ENCODE data around the gene REXO1.

Gene REXO1

DNA sequence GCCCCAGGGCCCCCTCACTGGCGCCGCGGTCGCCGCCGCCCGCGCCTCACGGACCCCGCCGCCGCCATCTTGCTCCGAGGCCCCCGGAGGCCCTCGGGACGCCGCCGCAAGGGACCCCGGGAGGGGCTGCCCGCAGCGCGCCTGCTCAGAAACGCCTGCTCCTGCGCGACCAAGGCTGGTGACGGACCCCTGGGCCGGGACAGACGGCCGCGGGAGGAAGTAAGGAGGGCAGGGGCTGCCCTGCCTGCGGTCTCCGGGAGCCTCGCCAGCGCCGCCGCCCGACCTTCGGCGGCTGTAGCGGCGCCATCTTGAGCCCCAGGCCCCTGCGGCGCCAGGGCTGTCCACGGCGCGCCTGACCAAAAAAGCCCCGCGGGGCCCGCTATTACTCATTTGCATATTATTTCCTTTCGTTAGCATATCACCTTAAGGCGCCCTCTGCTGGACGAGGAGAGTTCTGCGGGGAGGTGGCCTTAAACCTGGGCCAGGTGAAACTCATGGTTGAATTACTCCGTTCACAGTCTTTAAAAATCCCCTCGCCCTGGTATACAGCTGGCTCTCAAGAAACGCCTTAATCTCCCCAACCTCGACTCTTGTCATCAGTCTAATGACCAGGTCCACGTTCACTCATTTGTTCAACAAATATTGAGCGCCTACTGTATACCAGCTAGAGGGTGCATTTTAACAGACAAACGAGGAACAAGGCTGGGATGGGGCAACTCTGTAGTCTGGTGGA, at the start of gene REXO1:
TSS of gene REXO1 (minus strand) at position 85 of the 733 bp plus-strand sequence. CDS start 125 bp downstream, outside the sequence.
- peaks cover 0 to 20% of the 10 kb centered on the region in 2 experiments; a peak in 1 of 3 replicates for H3K36me3 ChIP-seq (ENCODE audit: control insufficient read depth in 2 of 2, insufficient read depth in 1 of 2, low read length in 2 of 2)
- H3K4me3 ChIP-seq (ENCODE audit: low read depth, low read length): peak within 1 kb of the TSS; percentile 96
- H3K27ac ChIP-seq (ENCODE audit: extremely low read depth, low read depth, low read length): peak within 1 kb of the TSS; percentile 100
- no peaks in the 10 kb centered on the region for H3K9me3 ChIP-seq (ENCODE audit: control insufficient read depth, insufficient read depth, low read depth, low read length)
- ChIA-PET CTCF (interaction anchor here (0.6 to 1.8 kb wide), 9 partner anchors 9 to 196 kb away, joined by 3 to 19 read pairs (median 4); partner anchors contain the start of gene TCF3), POLR2A (interaction anchor here (0.7 kb wide), 1 partner anchor 9 kb away, joined by 4 read pairs; no protein-coding TSS in a partner anchor)
- H3K4me1 ChIP-seq (ENCODE audit: control insufficient read depth, insufficient read depth, low read length): peaks cover 2% of the 10 kb centered on the region; the same call in 1 of the 2 replicates
- TF ChIP-seq, protein P1, sequence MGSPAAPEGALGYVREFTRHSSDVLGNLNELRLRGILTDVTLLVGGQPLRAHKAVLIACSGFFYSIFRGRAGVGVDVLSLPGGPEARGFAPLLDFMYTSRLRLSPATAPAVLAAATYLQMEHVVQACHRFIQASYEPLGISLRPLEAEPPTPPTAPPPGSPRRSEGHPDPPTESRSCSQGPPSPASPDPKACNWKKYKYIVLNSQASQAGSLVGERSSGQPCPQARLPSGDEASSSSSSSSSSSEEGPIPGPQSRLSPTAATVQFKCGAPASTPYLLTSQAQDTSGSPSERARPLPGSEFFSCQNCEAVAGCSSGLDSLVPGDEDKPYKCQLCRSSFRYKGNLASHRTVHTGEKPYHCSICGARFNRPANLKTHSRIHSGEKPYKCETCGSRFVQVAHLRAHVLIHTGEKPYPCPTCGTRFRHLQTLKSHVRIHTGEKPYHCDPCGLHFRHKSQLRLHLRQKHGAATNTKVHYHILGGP (tag by site-specific recombination; IDR thresholded peaks at IDR 0.05): no peak
- TF ChIP-seq ZNF335 (tag by site-specific recombination; conservative IDR thresholded peaks at IDR 0.05): peak; percentile 99
- no peak for TF ChIP-seq ZNF664 (tag by site-specific recombination; IDR thresholded peaks at IDR 0.05)
- no peak for TF ChIP-seq ZSCAN16 (tag by site-specific recombination; IDR thresholded peaks at IDR 0.05)
- TF ChIP-seq ZNF37A (tag by site-specific recombination; IDR thresholded peaks at IDR 0.05): no peak
- TF ChIP-seq ZNF488 (tag by site-specific recombination; IDR thresholded peaks at IDR 0.05): no peak
- no peak for TF ChIP-seq ZNF473 (tag by site-specific recombination; IDR thresholded peaks at IDR 0.05)
- TF ChIP-seq ZNF24 (tag by site-specific recombination; IDR thresholded peaks at IDR 0.05): 0 out of 2 replicates have a peak, but pooled peaks have one; percentile 62
- TF ChIP-seq SP2 (tag by site-specific recombination; IDR thresholded peaks at IDR 0.05): peak; percentile 24; the same call in 1 of the 2 replicates
- peak; percentile 35; the same call in 1 of the 2 replicates for TF ChIP-seq ZNF121 (tag by site-specific recombination; IDR thresholded peaks at IDR 0.05)
- peak; percentile 64 for TF ChIP-seq ZNF2 (tag by site-specific recombination; IDR thresholded peaks at IDR 0.05)
- TF ChIP-seq BCL11B (tag by site-specific recombination; IDR thresholded peaks at IDR 0.05; ENCODE audit: low read depth): no peak
- no peak for TF ChIP-seq HOXC10 (CRISPR knock-in tag; IDR thresholded peaks at IDR 0.05)
- TF ChIP-seq ZIC2 (tag by site-specific recombination; IDR thresholded peaks at IDR 0.05): peak; percentile 42
- peak; percentile 56; the same call in 1 of the 2 replicates for TF ChIP-seq ZNF324 (tag by site-specific recombination; IDR thresholded peaks at IDR 0.05)
- no peak for TF ChIP-seq ZNF776 (tag by site-specific recombination; IDR thresholded peaks at IDR 0.05; ENCODE audit: borderline replicate concordance)
- TF ChIP-seq, protein P2, sequence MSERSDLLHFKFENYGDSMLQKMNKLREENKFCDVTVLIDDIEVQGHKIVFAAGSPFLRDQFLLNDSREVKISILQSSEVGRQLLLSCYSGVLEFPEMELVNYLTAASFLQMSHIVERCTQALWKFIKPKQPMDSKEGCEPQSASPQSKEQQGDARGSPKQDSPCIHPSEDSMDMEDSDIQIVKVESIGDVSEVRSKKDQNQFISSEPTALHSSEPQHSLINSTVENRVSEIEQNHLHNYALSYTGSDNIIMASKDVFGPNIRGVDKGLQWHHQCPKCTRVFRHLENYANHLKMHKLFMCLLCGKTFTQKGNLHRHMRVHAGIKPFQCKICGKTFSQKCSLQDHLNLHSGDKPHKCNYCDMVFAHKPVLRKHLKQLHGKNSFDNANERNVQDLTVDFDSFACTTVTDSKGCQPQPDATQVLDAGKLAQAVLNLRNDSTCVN (tag by site-specific recombination; optimal IDR thresholded peaks at IDR 0.05): peak; percentile 36
- TF ChIP-seq, protein P3, sequence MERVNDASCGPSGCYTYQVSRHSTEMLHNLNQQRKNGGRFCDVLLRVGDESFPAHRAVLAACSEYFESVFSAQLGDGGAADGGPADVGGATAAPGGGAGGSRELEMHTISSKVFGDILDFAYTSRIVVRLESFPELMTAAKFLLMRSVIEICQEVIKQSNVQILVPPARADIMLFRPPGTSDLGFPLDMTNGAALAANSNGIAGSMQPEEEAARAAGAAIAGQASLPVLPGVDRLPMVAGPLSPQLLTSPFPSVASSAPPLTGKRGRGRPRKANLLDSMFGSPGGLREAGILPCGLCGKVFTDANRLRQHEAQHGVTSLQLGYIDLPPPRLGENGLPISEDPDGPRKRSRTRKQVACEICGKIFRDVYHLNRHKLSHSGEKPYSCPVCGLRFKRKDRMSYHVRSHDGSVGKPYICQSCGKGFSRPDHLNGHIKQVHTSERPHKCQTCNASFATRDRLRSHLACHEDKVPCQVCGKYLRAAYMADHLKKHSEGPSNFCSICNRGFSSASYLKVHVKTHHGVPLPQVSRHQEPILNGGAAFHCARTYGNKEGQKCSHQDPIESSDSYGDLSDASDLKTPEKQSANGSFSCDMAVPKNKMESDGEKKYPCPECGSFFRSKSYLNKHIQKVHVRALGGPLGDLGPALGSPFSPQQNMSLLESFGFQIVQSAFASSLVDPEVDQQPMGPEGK (tag by site-specific recombination; IDR thresholded peaks at IDR 0.05): peak; percentile 65
- TF ChIP-seq SP3 (tag by site-specific recombination; IDR thresholded peaks at IDR 0.05): peak; percentile 31; the same call in 1 of the 2 replicates
- TF ChIP-seq ZNF513 (tag by site-specific recombination; IDR thresholded peaks at IDR 0.05): no peak
- TF ChIP-seq ZBTB8A (tag by site-specific recombination; IDR thresholded peaks at IDR 0.05): peak; percentile 24; the same call in 1 of the 2 replicates
- peak; percentile 50; the same call in 1 of the 2 replicates for TF ChIP-seq ZSCAN5A (tag by site-specific recombination; IDR thresholded peaks at IDR 0.05)
- no peak for TF ChIP-seq ZNF624 (tag by site-specific recombination; IDR thresholded peaks at IDR 0.05)
- peak; percentile 48 for TF ChIP-seq ZNF629 (tag by site-specific recombination; IDR thresholded peaks at IDR 0.05)
- peak; percentile 50; the same call in 1 of the 2 replicates for TF ChIP-seq KLF16 (tag by site-specific recombination; IDR thresholded peaks at IDR 0.05)
- no peak for TF ChIP-seq ZNF19 (tag by site-specific recombination; IDR thresholded peaks at IDR 0.05; ENCODE audit: low read depth)
- TF ChIP-seq PBX3 (CRISPR knock-in tag; IDR thresholded peaks at IDR 0.05): no peak
- TF ChIP-seq ZBTB7A (tag by site-specific recombination; IDR thresholded peaks at IDR 0.05; ENCODE audit: low read depth): no peak
- TF ChIP-seq KLF7 (tag by site-specific recombination; IDR thresholded peaks at IDR 0.05; ENCODE audit: borderline replicate concordance): no peak

Data from HEK293 (cell line).